Measurements from ENCODE around the gene POLDIP2.

GRCh38 chr17:28335201-28335958 is 21.9 kb downstream of the POLDIP2 start, which contains the start of the genes IFT20 and TNFAIP1:
- TF ChIP-seq SUZ12 (IDR thresholded peaks at IDR 0.05; ENCODE audit: extremely low read depth, insufficient read depth, insufficient read length) (no peak), ZNF274 (IDR thresholded peaks at IDR 0.05; ENCODE audit: low read depth, low read length) (no peak)

Data from NT2/D1 (cell line).